ENCODE data around the gene ELF4.

Gene ELF4

DNA sequence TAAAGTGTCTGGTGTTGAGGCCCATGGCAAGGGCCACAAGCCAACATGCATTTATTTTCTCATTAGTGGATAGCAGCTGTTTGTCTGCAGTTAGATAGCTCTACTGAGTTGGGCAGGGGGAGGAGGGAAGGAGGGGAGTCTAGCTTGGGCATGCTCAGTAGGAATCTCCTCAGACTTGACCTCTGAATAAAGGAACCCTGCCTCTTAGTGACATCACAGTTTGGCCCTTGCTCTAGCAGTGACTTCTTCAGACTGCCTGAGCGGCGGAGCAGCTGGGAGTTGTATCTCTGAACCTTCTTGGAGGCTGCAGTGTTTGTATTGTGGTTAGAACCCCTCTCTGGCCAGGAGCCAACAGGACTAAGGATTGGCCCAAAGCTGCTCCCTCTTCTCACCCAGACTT lies 70.5 kb downstream of the ELF4 start:
- DNase-seq: no peak

DNA sequence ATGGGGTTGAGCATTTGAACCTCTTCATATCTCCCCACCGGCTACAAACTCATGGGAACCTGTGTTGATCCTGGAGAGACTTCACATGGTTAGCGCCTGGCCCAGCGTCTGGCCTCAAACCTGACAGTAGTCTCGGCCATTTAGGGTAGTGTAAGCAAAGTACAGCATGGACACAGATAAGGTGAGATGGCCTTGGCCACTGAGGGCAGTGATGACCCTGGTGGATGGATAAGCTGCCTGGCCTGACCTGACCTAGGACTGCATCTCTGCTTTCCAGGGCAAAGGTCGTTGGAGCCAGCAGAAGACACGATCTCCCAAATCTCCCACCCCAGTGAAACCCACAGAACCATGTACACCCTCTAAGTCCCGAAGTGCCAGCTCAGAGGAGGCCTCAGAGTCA lies 76.1 kb downstream of the ELF4 start:
- DNase-seq: no peak

DNA sequence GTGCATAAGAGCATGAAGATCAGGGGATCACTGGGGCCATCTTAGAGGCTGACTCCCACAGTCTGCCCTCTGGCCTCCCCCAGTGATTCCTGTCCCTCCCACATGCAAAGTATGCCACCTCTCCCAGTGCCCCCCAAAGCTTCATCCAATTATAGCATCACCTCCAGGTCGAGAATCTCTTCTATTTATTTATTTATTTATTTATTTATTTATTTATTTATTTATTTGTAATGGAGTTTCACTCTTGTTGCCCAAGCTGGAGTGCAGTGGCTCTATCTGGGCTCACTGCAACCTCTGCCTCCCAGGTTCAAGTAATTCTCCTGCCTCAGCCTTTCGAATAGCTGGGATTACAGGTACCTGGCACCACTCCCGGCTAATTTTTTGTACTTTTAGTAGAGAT lies 77.7 kb downstream of the ELF4 start:
- DNase-seq: no peak

DNA sequence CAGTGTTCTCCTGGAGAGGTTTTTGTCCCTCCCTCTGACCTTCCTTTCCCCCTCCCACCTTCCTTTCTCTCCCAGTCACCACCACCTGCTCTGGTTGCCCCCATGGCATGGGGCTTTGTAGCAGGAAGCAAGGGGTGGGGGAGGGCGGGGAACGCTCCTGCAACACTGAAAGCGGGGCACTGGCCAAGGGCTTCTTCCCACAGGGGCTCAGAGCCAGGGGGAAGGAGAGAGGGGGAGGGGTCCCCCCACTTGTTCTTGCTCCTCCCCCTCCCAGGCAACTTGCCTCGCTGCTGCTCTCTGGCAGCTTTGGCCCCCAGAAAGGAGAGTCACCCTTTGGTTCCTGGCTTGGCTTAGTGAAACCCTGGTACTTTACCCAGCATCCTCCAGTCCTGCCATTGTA lies 79.5 kb downstream of the ELF4 start:
- no peak for DNase-seq

DNA sequence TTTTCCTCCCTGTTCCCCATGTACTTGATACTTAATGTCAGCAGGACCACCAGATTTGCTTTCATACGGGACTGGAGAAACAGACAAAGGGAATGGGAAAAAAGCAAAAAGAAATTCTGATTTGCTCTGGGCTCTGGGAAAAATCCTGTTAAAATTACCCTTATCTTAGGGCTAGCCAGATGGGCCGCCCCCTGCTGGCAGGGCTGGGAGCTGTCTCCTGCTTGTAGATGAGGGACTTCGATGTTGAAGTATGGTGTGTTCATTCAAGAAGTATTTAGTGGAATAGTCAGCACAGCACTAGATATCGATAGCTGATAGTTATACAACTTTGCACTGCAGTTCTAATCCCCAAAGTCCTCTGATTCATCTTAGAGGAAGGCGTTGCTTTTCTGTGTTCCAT lies 82.1 kb downstream of the ELF4 start:
- peak; percentile 49 for DNase-seq

DNA sequence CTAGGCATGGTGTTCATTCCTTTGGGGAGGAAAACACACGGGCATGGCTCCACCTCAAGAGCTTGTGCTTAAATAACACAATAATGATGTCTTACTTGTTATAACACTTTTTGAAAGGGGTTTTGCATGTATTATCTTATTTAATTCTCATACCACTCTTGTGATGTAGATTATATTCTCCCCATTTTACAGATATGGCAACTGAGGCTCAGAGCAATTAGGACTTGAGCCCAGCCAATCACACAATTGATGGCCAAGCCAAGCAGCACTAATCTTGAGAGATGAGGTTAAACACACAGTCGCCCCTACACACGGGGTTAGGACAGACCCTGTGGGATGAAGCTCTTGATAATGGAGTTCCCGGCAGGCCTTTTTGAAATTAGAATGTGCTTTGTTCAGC lies 82.7 kb downstream of the ELF4 start:
- DNase-seq: no peak

DNA sequence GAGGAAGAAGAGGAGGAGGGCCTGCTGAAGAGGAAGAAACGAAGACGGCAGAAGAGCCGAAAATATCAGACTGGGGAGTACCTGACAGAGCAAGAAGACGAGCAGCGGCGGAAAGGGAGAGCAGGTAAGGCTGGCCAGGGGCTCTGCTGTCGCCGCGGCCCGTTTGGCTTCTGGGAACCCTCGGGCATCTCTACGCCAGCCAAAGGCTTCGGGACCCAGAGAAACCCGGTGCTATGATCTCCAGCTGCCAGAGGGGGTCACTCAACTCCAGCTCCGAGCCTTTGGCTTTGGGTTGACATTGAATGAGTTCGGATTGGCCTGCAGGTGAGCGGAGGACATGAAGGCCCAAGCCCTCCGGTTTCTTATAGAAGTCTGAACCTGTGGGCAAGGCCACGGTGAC lies 85.0 kb downstream of the ELF4 start:
- no peak for DNase-seq

DNA sequence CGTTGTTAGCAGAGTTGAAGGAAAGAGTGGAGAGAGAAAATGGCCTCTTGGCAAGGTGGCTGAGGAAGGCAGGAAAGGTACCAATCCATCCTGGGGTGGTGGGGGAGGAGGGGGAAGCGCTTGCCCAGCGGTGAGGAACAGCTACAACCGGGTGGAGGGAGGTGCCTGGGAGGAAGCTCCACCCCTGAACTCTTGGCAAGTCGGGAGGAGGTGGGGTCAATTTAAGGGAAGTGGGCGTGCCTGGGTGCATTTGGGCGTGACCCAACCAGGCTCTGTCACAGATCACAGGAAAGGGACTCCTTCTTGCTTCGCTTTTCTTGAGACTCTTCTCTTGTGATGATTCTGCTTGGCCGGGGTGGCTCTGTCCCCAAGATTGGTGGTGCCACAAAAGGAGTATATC lies 86.2 kb downstream of the ELF4 start:
- DNase-seq: peak; percentile 80

DNA sequence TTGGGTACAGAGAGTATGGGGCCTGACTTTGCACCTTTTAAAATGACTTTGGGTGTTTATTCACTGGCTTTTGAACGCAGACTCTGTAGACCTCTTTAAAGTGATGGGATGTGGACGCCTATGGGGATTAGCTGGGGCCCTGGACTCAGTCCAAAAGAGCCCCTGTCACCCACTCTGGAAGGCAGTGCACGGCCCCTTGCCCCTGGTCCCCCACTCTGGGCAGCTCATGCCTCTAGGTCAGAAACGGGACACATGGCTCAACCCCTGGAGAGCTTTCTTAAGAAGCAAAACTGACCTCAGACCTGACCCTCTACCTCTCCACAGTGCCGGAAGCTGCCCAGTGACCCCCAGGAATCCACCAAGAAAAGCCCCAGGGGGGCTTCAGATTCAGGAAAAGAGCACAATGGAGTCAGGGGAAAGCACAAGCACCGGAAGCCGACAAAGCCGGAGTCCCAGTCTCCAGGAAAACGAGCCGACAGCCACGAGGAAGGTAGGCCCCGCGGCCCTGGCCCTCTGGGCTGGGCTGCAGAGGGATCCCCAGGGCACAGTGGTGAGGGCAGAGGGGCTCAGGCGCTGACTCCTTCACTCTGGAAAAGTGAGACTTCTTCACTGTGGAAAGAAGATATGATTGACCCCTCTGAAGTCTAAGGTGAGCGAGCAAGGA lies 89.5 kb downstream of the ELF4 start:
- DNase-seq: no peak

DNA sequence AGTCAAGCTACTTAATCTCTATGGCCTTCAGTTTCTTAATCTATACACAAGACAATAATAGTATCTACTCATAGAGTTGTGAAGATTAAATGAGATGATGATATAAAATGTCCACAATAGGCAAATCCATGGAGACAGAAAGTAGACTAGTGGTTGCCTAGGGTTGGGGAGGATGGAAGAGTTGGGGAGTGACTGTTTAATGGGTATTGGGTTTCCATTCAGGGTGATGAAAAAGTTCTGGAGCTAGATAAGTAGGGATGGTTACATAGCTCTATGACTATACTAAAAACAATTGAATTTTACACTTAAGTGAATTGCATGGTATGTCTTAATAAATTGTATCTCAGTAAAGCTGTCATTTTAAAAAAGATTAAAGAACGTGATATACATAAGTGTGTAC lies 92.2 kb downstream of the ELF4 start:
- no peak for DNase-seq

DNA sequence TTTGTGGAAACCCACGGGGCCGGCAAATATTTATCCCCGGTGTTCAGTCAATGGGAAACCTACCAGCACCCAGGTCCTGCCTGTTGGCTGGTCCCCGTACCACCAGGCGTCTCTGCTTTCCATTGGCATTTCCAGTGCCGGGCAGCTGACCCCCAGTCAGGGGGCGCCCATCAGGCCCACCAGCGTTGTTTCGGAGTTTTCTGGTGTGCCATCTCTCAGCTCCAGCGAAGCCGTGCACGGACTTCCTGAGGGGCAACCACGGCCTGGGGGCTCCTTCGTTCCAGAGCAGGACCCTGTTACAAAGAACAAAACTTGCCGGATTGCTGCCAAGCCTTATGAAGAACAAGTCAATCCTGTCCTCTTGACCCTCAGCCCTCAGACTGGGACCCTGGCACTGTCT lies 95.1 kb downstream of the ELF4 start:
- DNase-seq: no peak
